ENCODE measurements around the gene MUL1. TPM values are rescaled to one million over a fixed set of nuclear protein-coding genes. Genes with fewer than 3 reads are reported as not detected.
"Not testable (repeated sequence)": the region's sequence is repeated elsewhere in the genome, so short reads cannot be mapped to it uniquely, and the experiment has no call there.

The MUL1 gene
- total RNA-seq, 1 donor from 2014 or later = 30.1 TPM

DNA sequence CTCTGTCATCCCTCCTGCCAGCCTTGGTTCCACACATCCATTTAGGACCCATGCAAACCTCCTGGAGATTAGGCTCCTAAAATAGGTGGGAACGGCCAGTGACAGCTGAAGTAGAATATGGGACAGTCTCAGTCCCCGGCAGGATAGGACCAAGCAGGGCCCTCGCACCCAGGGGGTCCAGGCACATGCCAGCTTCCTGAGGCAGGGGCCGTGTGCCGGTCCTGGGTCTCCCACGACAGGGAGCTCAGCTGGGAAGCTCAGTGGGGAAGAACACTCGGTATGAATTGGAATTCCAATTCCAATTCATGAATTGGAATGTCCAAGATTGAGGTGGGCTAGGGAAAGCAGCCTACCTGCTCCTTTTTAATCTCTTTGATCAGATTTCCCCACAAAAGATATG lies 9.8 kb downstream of the MUL1 start:
- no peaks in the 10 kb centered on the region for H3K27me3 ChIP-seq (ENCODE audit: insufficient read depth, low read length)
- no peaks in the 10 kb centered on the region for H3K79me2 ChIP-seq (ENCODE audit: insufficient read depth, low read length)
- H3K4me1 Mint-ChIP-seq (ENCODE audit: low read depth, unreplicated experiment) = peaks cover 18% of the 10 kb centered on the region
- no peak overlapping the region for H3K27ac ChIP-seq (ENCODE audit: low read depth, low read length)
- H3K9me3 Mint-ChIP-seq (ENCODE audit: unreplicated experiment) = no peaks in the 10 kb centered on the region
- H3K4me1 ChIP-seq (ENCODE audit: insufficient read depth, low read length) = peaks cover 30% of the 10 kb centered on the region
- H3K9me3 ChIP-seq (ENCODE audit: insufficient read depth, low read depth, low read length) = no peaks in the 10 kb centered on the region
- H3K4me3 Mint-ChIP-seq (ENCODE audit: unreplicated experiment) = no peak overlapping the region
- no peak overlapping the region for H2AFZ ChIP-seq (ENCODE audit: low read depth, low read length)
- no peak overlapping the region for H3K27ac Mint-ChIP-seq (ENCODE audit: unreplicated experiment)
- no peak overlapping the region for H3K9ac ChIP-seq (ENCODE audit: low read length)
- DNase-seq (ENCODE audit: low read depth) (no peak), FAIRE-seq (no peak)
- peaks cover 20% of the 10 kb centered on the region for H3K36me3 ChIP-seq (ENCODE audit: insufficient read depth, low read length)
- TF ChIP-seq, protein P1, sequence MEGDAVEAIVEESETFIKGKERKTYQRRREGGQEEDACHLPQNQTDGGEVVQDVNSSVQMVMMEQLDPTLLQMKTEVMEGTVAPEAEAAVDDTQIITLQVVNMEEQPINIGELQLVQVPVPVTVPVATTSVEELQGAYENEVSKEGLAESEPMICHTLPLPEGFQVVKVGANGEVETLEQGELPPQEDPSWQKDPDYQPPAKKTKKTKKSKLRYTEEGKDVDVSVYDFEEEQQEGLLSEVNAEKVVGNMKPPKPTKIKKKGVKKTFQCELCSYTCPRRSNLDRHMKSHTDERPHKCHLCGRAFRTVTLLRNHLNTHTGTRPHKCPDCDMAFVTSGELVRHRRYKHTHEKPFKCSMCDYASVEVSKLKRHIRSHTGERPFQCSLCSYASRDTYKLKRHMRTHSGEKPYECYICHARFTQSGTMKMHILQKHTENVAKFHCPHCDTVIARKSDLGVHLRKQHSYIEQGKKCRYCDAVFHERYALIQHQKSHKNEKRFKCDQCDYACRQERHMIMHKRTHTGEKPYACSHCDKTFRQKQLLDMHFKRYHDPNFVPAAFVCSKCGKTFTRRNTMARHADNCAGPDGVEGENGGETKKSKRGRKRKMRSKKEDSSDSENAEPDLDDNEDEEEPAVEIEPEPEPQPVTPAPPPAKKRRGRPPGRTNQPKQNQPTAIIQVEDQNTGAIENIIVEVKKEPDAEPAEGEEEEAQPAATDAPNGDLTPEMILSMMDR (IDR thresholded peaks at IDR 0.05; ENCODE audit: insufficient read depth, low read depth, low read length) = no peak
- no peak for TF ChIP-seq EZH2 (IDR thresholded peaks at IDR 0.05; ENCODE audit: insufficient read depth, low read length)
- H3K27me3 Mint-ChIP-seq (ENCODE audit: low read depth, unreplicated experiment) = no peaks in the 10 kb centered on the region
- peaks cover 11% of the 10 kb centered on the region for H3K36me3 Mint-ChIP-seq (ENCODE audit: low read depth, unreplicated experiment)
- no peak overlapping the region for H3K4me2 ChIP-seq (ENCODE audit: low read length)
- peaks cover 9% of the 10 kb centered on the region for H4K20me1 ChIP-seq (ENCODE audit: insufficient read depth, low read length)
- H3K4me3 ChIP-seq (ENCODE audit: insufficient read depth, low read depth, low read length) = no peak overlapping the region

GRCh38 chr1:20497506-20497905 lies 10.4 kb downstream of the MUL1 start:
- Histone ChIP-seq H3K36me3 (ENCODE audit: insufficient read depth, low read length) (peaks cover 15% of the 10 kb centered on the region), H3K4me1 (ENCODE audit: insufficient read depth, low read length) (peaks cover 30% of the 10 kb centered on the region), H3K79me2 (ENCODE audit: insufficient read depth, low read length) (no peaks in the 10 kb centered on the region), H3K9ac (ENCODE audit: low read length) (no peak overlapping the region), H3K9me3 (ENCODE audit: insufficient read depth, low read depth, low read length) (no peaks in the 10 kb centered on the region), H3K4me3 (ENCODE audit: insufficient read depth, low read depth, low read length) (no peak overlapping the region), H2AFZ (ENCODE audit: low read depth, low read length) (no peak overlapping the region), H3K27ac (ENCODE audit: low read depth, low read length) (no peak overlapping the region), H3K4me2 (ENCODE audit: low read length) (no peak overlapping the region), H4K20me1 (ENCODE audit: insufficient read depth, low read length) (peaks cover 9% of the 10 kb centered on the region), H3K27me3 (ENCODE audit: insufficient read depth, low read length) (no peaks in the 10 kb centered on the region)
- H3K27me3 Mint-ChIP-seq (ENCODE audit: low read depth, unreplicated experiment) = no peaks in the 10 kb centered on the region
- H3K9me3 Mint-ChIP-seq (ENCODE audit: unreplicated experiment) = no peaks in the 10 kb centered on the region
- TF ChIP-seq, protein P1 (IDR thresholded peaks at IDR 0.05; ENCODE audit: insufficient read depth, low read depth, low read length) = no peak
- TF ChIP-seq EZH2 (IDR thresholded peaks at IDR 0.05; ENCODE audit: insufficient read depth, low read length) = no peak
- peaks cover 18% of the 10 kb centered on the region for H3K4me1 Mint-ChIP-seq (ENCODE audit: low read depth, unreplicated experiment)
- H3K27ac Mint-ChIP-seq (ENCODE audit: unreplicated experiment) = no peak overlapping the region
- FAIRE-seq = no peak
- DNase-seq (ENCODE audit: low read depth) = no peak
- H3K4me3 Mint-ChIP-seq (ENCODE audit: unreplicated experiment) = no peak overlapping the region
- H3K36me3 Mint-ChIP-seq (ENCODE audit: low read depth, unreplicated experiment) = peaks cover 11% of the 10 kb centered on the region

GRCh38 chr1:20496725-20497383 lies 11.1 kb downstream of the MUL1 start:
- Histone ChIP-seq H3K9ac (ENCODE audit: low read length) (peak overlapping the region; percentile 28), H3K36me3 (ENCODE audit: insufficient read depth, low read length) (peaks cover 13% of the 10 kb centered on the region), H3K4me2 (ENCODE audit: low read length) (peak overlapping the region; percentile 70), H3K4me1 (ENCODE audit: insufficient read depth, low read length) (peaks cover 30% of the 10 kb centered on the region), H3K27ac (ENCODE audit: low read depth, low read length) (peak overlapping the region; percentile 84)
- not testable (repeated sequence) for DNase-seq (ENCODE audit: low read depth); H3K4me3 Mint-ChIP-seq (ENCODE audit: unreplicated experiment); H2AFZ ChIP-seq (ENCODE audit: low read depth, low read length); FAIRE-seq; H3K27ac Mint-ChIP-seq (ENCODE audit: unreplicated experiment); H3K9me3 ChIP-seq (ENCODE audit: insufficient read depth, low read depth, low read length); H3K27me3 ChIP-seq (ENCODE audit: insufficient read depth, low read length); H3K4me3 ChIP-seq (ENCODE audit: insufficient read depth, low read depth, low read length); H3K9me3 Mint-ChIP-seq (ENCODE audit: unreplicated experiment); H4K20me1 ChIP-seq (ENCODE audit: insufficient read depth, low read length); H3K79me2 ChIP-seq (ENCODE audit: insufficient read depth, low read length); H3K27me3 Mint-ChIP-seq (ENCODE audit: low read depth, unreplicated experiment)
- peaks cover 18% of the 10 kb centered on the region for H3K4me1 Mint-ChIP-seq (ENCODE audit: low read depth, unreplicated experiment)
- H3K36me3 Mint-ChIP-seq (ENCODE audit: low read depth, unreplicated experiment) = peaks cover 11% of the 10 kb centered on the region

Data from astrocyte (in vitro differentiated cells and primary cell).